ENCODE measurements around the gene PIEZO2. TPM values are rescaled to one million over a fixed set of nuclear protein-coding genes. Genes with fewer than 3 reads are reported as not detected.

PIEZO2 gene
- total RNA-seq, 6 experiments from 2014 or later = not detected

DNA sequence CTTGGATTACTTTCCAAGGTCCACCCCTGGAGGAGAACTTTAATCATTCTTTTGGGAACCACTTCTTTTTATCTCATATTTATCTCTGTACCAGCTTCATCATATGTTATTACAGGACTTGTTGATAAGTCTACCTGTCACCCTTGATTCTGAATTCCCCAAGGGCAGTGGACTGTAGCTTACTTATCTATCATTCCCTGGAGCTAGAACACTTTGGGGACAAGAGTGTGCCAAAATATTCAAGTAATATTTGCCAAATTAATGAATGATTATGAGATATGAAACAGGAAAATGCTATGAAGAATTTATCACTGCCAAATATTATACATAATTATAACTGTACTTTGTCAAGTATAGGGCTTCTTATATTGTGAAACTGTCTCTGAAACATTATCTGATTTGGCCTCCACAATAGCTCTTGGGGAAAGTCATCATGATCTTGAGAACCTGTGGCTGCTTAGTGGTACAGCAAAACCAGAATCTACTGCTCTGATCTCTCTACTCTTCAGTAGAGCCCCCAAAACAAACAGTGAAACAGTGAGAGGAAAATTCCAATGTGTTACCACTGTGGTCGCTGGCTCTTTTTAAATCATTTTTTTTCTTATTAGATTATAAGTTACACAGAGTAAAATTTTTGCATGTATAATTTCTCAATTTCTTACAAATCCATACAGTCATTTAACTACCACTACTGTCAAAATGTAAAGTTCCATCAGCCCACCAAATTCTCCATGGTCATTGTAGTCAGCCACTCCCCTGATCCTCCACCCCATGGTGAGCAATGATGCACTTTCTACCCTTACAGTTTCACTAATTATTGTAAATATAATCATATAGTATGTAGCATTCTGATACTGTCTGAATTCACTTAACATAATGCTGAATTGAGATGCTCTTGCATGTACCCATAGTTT is 197.5 kb downstream of the PIEZO2 start:
- no peak for DNase-seq
- Mint-ChIP-seq H3K4me3 (no peak overlapping the region), H3K4me1 (ENCODE audit: low read depth) (no peaks in the 10 kb centered on the region), H3K9me3 (no peaks in the 10 kb centered on the region), H3K27me3 (ENCODE audit: insufficient read depth) (peaks cover 6% of the 10 kb centered on the region), H3K27ac (no peak overlapping the region), H3K36me3 (ENCODE audit: low read depth) (no peaks in the 10 kb centered on the region)
- TF ChIP-seq, protein P1, sequence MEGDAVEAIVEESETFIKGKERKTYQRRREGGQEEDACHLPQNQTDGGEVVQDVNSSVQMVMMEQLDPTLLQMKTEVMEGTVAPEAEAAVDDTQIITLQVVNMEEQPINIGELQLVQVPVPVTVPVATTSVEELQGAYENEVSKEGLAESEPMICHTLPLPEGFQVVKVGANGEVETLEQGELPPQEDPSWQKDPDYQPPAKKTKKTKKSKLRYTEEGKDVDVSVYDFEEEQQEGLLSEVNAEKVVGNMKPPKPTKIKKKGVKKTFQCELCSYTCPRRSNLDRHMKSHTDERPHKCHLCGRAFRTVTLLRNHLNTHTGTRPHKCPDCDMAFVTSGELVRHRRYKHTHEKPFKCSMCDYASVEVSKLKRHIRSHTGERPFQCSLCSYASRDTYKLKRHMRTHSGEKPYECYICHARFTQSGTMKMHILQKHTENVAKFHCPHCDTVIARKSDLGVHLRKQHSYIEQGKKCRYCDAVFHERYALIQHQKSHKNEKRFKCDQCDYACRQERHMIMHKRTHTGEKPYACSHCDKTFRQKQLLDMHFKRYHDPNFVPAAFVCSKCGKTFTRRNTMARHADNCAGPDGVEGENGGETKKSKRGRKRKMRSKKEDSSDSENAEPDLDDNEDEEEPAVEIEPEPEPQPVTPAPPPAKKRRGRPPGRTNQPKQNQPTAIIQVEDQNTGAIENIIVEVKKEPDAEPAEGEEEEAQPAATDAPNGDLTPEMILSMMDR (IDR thresholded peaks at IDR 0.05) = no peak

DNA sequence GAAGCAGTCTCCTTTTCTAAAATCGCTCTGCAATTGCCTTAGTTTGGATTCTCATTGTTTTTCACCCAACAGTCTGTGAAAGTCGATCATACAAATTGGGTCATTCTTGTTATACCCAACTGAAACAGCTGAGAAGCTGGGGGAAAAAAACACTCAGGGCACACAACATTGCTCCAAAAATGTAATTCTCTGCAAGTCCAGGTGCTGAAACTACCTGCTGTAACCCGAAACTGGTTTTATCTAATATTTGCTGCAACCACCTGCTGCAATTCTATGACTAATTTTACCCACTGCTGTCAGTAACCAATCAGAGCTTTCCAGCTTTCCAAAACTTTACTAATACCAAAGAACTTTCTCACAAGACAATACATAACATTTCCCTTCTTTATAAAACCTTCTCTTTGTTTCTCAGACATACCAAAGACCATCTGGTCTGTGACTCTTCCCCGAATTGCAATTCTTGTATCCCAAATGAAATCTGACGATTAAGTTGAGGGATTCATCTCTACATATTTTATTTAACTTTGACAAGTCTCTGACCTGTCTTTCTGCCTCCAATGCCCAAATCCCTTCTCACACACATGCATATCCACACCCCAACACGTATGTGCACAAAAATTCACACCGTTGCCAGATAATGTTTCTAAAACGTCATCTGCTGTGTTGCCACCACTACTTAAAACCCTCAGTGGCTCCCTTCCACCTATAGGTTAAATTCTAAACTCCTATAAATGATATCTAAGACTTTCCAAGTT is 198.3 kb downstream of the PIEZO2 start:
- H3K9me3 Mint-ChIP-seq = peaks cover 3% of the 10 kb centered on the region
- peaks cover 2% of the 10 kb centered on the region for H3K36me3 Mint-ChIP-seq (ENCODE audit: low read depth)
- no peak overlapping the region for H3K4me3 Mint-ChIP-seq
- TF ChIP-seq, protein P1 (IDR thresholded peaks at IDR 0.05) = no peak
- no peak for DNase-seq
- H3K27ac Mint-ChIP-seq = no peak overlapping the region
- no peaks in the 10 kb centered on the region for H3K4me1 Mint-ChIP-seq (ENCODE audit: low read depth)
- H3K27me3 Mint-ChIP-seq (ENCODE audit: insufficient read depth) = peaks cover 6% of the 10 kb centered on the region

DNA sequence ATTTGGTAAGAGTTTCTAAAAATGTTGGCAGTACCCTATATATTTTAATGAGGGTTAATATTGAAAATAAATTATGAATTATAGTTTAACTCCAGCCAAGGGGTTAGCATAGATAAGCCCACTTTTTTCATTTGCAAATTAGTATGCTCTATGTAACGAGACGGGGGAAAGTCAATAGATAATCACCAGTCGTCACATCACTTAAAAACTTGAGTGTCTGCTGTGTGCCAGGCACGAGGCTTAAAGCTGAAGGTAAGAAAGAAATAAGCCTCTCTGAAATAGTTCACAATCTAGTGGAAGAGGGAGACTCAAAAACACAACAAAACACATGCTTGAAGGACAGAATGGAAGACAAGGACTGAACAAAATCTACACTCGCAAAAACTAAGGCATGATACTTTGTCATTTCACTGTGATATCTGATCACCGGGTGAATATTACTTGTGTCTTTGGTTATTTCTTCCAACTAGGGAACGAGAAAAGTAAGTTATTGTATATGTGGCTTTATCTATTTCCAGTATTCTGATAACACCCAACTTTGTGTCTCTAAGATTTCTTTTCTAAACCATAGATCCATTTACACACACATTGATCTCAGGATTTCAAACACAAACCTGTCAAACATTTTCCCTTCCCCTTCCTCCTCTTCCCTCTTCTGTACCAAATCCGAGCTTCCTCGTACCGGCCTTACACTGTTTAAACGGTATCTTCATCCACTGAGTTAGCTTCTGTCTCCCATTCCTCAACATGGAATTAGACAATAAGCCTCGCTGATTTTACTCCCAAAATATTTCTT is 199.1 kb downstream of the PIEZO2 start:
- H3K4me3 Mint-ChIP-seq = no peak overlapping the region
- TF ChIP-seq, protein P1 (IDR thresholded peaks at IDR 0.05) = no peak
- peaks cover 11% of the 10 kb centered on the region for H3K9me3 Mint-ChIP-seq
- DNase-seq = no peak
- H3K27ac Mint-ChIP-seq = no peak overlapping the region
- peaks cover 6% of the 10 kb centered on the region for H3K27me3 Mint-ChIP-seq (ENCODE audit: insufficient read depth)
- H3K4me1 Mint-ChIP-seq (ENCODE audit: low read depth) = no peaks in the 10 kb centered on the region
- peaks cover 8% of the 10 kb centered on the region for H3K36me3 Mint-ChIP-seq (ENCODE audit: low read depth)

DNA sequence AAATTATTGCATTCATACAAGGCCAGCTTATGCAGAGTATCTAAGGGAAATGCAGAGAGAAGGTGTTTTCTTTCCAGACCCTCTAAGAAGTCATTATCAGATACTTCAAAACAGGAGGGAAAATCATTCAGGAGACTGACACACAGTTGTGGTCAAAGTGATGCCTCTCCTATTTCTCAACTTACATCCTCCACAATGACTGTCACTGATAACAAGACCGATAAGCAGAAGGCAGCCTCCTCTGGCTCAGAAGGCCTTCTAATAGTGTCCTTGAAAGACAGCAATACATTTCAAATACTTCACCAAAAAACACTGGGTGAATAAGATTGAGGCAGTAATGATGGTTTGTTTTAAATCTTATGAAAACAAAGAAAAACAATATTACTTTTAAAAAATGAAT is 199.7 kb downstream of the PIEZO2 start:
- peaks cover 8% of the 10 kb centered on the region for H3K27me3 Mint-ChIP-seq (ENCODE audit: insufficient read depth)
- DNase-seq = no peak
- H3K9me3 Mint-ChIP-seq = peaks cover 17% of the 10 kb centered on the region
- no peak overlapping the region for H3K4me3 Mint-ChIP-seq
- peaks cover 11% of the 10 kb centered on the region for H3K36me3 Mint-ChIP-seq (ENCODE audit: low read depth)
- TF ChIP-seq, protein P1 (IDR thresholded peaks at IDR 0.05) = no peak
- no peaks in the 10 kb centered on the region for H3K4me1 Mint-ChIP-seq (ENCODE audit: low read depth)
- no peak overlapping the region for H3K27ac Mint-ChIP-seq

DNA sequence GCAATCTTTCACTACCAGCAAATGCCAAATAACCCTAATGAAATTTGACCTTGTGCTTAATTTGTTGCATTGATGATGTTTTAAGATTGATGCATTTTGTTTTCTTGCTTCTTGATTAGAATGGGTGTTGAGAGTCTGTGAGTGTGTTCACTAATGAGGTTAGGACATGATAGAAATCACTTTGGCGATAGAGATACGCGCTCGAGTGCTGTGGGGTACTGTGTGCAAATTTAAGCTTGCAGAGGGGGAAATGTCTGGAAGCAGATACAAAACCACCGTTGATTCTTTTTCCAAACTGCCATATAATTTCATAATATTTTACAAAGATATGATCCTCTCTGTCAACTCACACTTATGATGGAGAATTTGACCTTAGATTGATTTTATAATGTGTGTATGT is 200.9 kb downstream of the PIEZO2 start:
- no peak for DNase-seq
- TF ChIP-seq, protein P1 (IDR thresholded peaks at IDR 0.05) = no peak
- no peaks in the 10 kb centered on the region for H3K4me1 Mint-ChIP-seq (ENCODE audit: low read depth)
- no peak overlapping the region for H3K4me3 Mint-ChIP-seq
- peaks cover 13% of the 10 kb centered on the region for H3K36me3 Mint-ChIP-seq (ENCODE audit: low read depth)
- no peak overlapping the region for H3K27ac Mint-ChIP-seq
- peaks cover 8% of the 10 kb centered on the region for H3K27me3 Mint-ChIP-seq (ENCODE audit: insufficient read depth)
- peaks cover 21% of the 10 kb centered on the region for H3K9me3 Mint-ChIP-seq

Measured in HFFc6 (cell line).